Liver (tissue), 9 donors: Measurements from ENCODE around the gene TMTC2. TPM values are rescaled to one million over a fixed set of nuclear protein-coding genes. Genes with fewer than 3 reads are reported as not detected.

Source experiments
- DNase-seq: peaks from one replicate; pipeline ENCODE4 v3.0.0-alpha.2; 2017; ENCODE audit warnings: low spot score
- H3K27ac ChIP-seq, 2 donors: one replicate each; pipeline ENCODE4 v1.7.0; 2013; ENCODE audit warnings: inconsistent platforms in 2 of 2, low read length in 2 of 2, control low read depth in 1 of 2, low read depth in 1 of 2, mild to moderate bottlenecking in 1 of 2
- H3K27me3 ChIP-seq, 4 donors: one replicate each; pipeline versions ENCODE4 v1.6.1 to v1.7.0; 2013; ENCODE audit warnings: low read length in 3 of 4, inconsistent platforms in 1 of 4, mild to moderate bottlenecking in 1 of 4, moderate library complexity in 1 of 4; ENCODE audit not compliant: control insufficient read depth in 4 of 4, insufficient read depth in 4 of 4
- H3K36me3 ChIP-seq, 4 donors: one replicate each; pipeline versions ENCODE4 v1.6.1 to v1.7.0; 2013; ENCODE audit warnings: low read length in 3 of 4, mild to moderate bottlenecking in 3 of 4, low read depth in 1 of 4, moderate library complexity in 1 of 4; ENCODE audit not compliant: control insufficient read depth in 4 of 4, insufficient read depth in 3 of 4
- H3K4me1 ChIP-seq, 4 donors: one replicate each; pipeline versions ENCODE4 v1.6.1 to v1.7.0; 2013; ENCODE audit warnings: low read length in 3 of 4, mild to moderate bottlenecking in 3 of 4, moderate library complexity in 1 of 4; ENCODE audit not compliant: control insufficient read depth in 4 of 4, insufficient read depth in 4 of 4
- H3K4me3 ChIP-seq, 3 donors: one replicate each; pipeline versions ENCODE4 v1.6.1 to v1.7.0; 2013; ENCODE audit warnings: low read length in 3 of 3, control low read depth in 1 of 3, low read depth in 1 of 3, mild to moderate bottlenecking in 1 of 3
- H3K9ac ChIP-seq, 2 donors: one replicate each; pipeline ENCODE4 v1.7.0; 2013; ENCODE audit warnings: low read length in 2 of 2, mild to moderate bottlenecking in 2 of 2, moderate library complexity in 2 of 2, control low read depth in 1 of 2, low read depth in 1 of 2
- H3K9me3 ChIP-seq, 4 donors: one replicate each; pipeline versions ENCODE4 v1.6.1 to v1.7.0; 2013; ENCODE audit warnings: low read length in 3 of 4; ENCODE audit not compliant: control insufficient read depth in 4 of 4
- EGR1 ChIP-seq, 2 donors: IDR thresholded peaks; 2 replicates each; pipeline ENCODE4 v1.6.1; 2016 to 2018; ENCODE audit warnings: antibody characterized with exemption in 2 of 2, low read depth in 2 of 2
- FOXA1 ChIP-seq: IDR thresholded peaks from 2 replicates; pipeline ENCODE4 v1.6.1; 2016; ENCODE audit warnings: antibody characterized with exemption
- FOXA2 ChIP-seq: IDR thresholded peaks from 2 replicates; pipeline ENCODE4 v1.6.1; 2016; ENCODE audit warnings: antibody characterized with exemption
- HNF4A ChIP-seq, 2 donors: conservative IDR thresholded peaks; 2 replicates each; pipeline ENCODE4 v1.6.1; 2016; ENCODE audit warnings: antibody characterized with exemption in 2 of 2, mild to moderate bottlenecking in 2 of 2
- HNF4G ChIP-seq: IDR thresholded peaks from 2 replicates; pipeline ENCODE4 v1.6.1; 2016; ENCODE audit warnings: antibody characterized with exemption
- JUND ChIP-seq, 2 donors: IDR thresholded peaks; 2 replicates each; pipeline ENCODE4 v1.6.1; 2016; ENCODE audit warnings: antibody characterized with exemption in 2 of 2
- NR2F2 ChIP-seq: IDR thresholded peaks from 2 replicates; pipeline ENCODE4 v1.6.1; 2016; ENCODE audit warnings: antibody characterized with exemption
- RAD21 ChIP-seq, 2 donors: IDR thresholded peaks; 2 replicates each; pipeline ENCODE4 v1.6.1; 2016; ENCODE audit warnings: antibody characterized with exemption in 2 of 2, mild to moderate bottlenecking in 2 of 2
- RXRA ChIP-seq, 2 donors: IDR thresholded peaks; 2 replicates each; pipeline ENCODE4 v1.6.1; 2017 to 2018; ENCODE audit warnings: antibody characterized with exemption in 2 of 2, mild to moderate bottlenecking in 1 of 2
- SP1 ChIP-seq: IDR thresholded peaks from 2 replicates; pipeline ENCODE4 v1.6.1; 2018; ENCODE audit warnings: antibody characterized with exemption, mild to moderate bottlenecking
- TAF1 ChIP-seq: conservative IDR thresholded peaks from 2 replicates; pipeline ENCODE4 v1.6.1; 2016; ENCODE audit warnings: antibody characterized with exemption, mild to moderate bottlenecking
- YY1 ChIP-seq: IDR thresholded peaks from 2 replicates; pipeline ENCODE4 v1.6.1; 2016; ENCODE audit warnings: antibody characterized with exemption, mild to moderate bottlenecking
- WGBS: extraction: QIAGEN DNeasy Blood & Tissue Kit; methylation state at CpG from one replicate; pipeline ENCODE4 v1.1.7; 2013; 5-methylcytosine and 5-hydroxymethylcytosine counted together
- polyA plus RNA-seq, 2 donors: library from polyadenylated mRNA; stranded (reverse) in 1 of 2; unstranded in 1 of 2; fragments of 200-250 nt in 1 of 2; fragments of >200 nt in 1 of 2; fragmentation: Nextera tagmentation in 1 of 2; extraction: Ambion mirVana in 1 of 2; gene quantifications; one replicate each; pipeline versions ENCODE4 v1.2.1 to v1.2.3, GENCODE V29; 2013 to 2015
- total RNA-seq, 2 donors: library from RNA; depleted of rRNA; stranded (reverse); fragments of >200 nt; gene quantifications; one replicate each; pipeline ENCODE4 v1.2.3, GENCODE V29; 2014
- TF ChIP-seq, protein P1 (sequence below): fragments of 150-350 bp; IDR thresholded peaks from 2 replicates; pipeline ENCODE4 v1.5.1; 2017; ENCODE audit warnings: improper control_type of control experiment, low read depth, low read length; ENCODE audit not compliant: missing input control
- TF ChIP-seq, protein P2 (sequence below): IDR thresholded peaks from 2 replicates; pipeline ENCODE4 v1.6.1; 2016; ENCODE audit warnings: antibody characterized with exemption
- TF ChIP-seq, protein P3 (sequence below): IDR thresholded peaks from 2 replicates; pipeline ENCODE4 v1.6.1; 2016; ENCODE audit warnings: antibody characterized with exemption, mild to moderate bottlenecking
- TF ChIP-seq, protein P4 (sequence below): IDR thresholded peaks from 2 replicates; pipeline ENCODE4 v1.6.1; 2016; ENCODE audit warnings: antibody characterized with exemption
- donor health status: healthy.
- donor health status: healthy.
- donor health status: healthy.
- donor health status: healthy.
- donor health status: healthy.

The TMTC2 gene
- total and polyA plus RNA-seq, 4 donors = 0.36 to 3.0 (median 0.61) TPM

DNA sequence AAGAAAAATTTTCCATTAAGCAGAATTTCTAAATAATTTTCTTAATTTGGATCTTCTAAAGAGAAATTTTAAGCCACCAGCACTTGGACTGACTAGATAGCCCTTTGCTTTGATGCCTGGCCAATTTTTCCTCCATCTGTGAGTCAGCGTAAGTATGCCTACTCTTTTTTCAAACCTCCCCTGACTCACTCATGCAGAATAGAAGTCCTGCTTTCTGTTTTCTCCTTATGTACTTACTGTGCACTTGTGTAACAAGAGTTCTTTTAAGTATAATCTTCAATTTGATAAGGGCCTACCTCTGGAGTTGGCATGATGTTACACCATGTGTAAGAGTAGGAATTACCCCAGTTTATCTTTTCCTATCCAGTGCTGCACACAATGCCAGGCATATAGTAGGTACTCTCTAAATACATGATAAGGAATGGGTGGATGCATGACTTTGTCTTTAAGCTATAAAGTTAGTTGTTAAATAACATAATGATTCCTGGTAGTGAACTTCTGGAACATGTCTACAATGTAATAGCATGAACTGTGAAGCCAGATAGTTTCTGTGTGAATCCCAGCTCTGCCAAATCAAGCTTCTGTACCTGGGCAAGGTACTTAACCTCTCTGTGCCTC is 329.6 kb downstream of the TMTC2 start:
- WGBS = 87% methylated on average over 1 of the region's 1 CpG
- Histone ChIP-seq H3K36me3 (no peaks in the 10 kb centered on the region), H3K27me3 (no peaks in the 10 kb centered on the region), H3K27ac (no peak overlapping the region), H3K9ac (no peak overlapping the region), H3K4me3 (no peak overlapping the region), H3K9me3 (no peaks in the 10 kb centered on the region), H3K4me1 (no peaks in the 10 kb centered on the region)
- no peak for DNase-seq
- TF ChIP-seq TAF1 = no peak
- TF ChIP-seq NR2F2 = no peak
- TF ChIP-seq, protein P1, sequence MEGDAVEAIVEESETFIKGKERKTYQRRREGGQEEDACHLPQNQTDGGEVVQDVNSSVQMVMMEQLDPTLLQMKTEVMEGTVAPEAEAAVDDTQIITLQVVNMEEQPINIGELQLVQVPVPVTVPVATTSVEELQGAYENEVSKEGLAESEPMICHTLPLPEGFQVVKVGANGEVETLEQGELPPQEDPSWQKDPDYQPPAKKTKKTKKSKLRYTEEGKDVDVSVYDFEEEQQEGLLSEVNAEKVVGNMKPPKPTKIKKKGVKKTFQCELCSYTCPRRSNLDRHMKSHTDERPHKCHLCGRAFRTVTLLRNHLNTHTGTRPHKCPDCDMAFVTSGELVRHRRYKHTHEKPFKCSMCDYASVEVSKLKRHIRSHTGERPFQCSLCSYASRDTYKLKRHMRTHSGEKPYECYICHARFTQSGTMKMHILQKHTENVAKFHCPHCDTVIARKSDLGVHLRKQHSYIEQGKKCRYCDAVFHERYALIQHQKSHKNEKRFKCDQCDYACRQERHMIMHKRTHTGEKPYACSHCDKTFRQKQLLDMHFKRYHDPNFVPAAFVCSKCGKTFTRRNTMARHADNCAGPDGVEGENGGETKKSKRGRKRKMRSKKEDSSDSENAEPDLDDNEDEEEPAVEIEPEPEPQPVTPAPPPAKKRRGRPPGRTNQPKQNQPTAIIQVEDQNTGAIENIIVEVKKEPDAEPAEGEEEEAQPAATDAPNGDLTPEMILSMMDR = no peak
- TF ChIP-seq FOXA1 = no peak
- TF ChIP-seq RAD21 (IDR thresholded peaks at IDR 0.05) = no peak
- TF ChIP-seq RXRA (IDR thresholded peaks at IDR 0.05) = no peak
- no peak for TF ChIP-seq HNF4G
- TF ChIP-seq, protein P2, sequence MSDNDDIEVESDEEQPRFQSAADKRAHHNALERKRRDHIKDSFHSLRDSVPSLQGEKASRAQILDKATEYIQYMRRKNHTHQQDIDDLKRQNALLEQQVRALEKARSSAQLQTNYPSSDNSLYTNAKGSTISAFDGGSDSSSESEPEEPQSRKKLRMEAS = no peak
- TF ChIP-seq HNF4A (conservative IDR thresholded peaks at IDR 0.05) = no peak
- TF ChIP-seq JUND (IDR thresholded peaks at IDR 0.05) = no peak
- TF ChIP-seq SP1 = no peak
- TF ChIP-seq FOXA2 = no peak
- TF ChIP-seq, protein P3, sequence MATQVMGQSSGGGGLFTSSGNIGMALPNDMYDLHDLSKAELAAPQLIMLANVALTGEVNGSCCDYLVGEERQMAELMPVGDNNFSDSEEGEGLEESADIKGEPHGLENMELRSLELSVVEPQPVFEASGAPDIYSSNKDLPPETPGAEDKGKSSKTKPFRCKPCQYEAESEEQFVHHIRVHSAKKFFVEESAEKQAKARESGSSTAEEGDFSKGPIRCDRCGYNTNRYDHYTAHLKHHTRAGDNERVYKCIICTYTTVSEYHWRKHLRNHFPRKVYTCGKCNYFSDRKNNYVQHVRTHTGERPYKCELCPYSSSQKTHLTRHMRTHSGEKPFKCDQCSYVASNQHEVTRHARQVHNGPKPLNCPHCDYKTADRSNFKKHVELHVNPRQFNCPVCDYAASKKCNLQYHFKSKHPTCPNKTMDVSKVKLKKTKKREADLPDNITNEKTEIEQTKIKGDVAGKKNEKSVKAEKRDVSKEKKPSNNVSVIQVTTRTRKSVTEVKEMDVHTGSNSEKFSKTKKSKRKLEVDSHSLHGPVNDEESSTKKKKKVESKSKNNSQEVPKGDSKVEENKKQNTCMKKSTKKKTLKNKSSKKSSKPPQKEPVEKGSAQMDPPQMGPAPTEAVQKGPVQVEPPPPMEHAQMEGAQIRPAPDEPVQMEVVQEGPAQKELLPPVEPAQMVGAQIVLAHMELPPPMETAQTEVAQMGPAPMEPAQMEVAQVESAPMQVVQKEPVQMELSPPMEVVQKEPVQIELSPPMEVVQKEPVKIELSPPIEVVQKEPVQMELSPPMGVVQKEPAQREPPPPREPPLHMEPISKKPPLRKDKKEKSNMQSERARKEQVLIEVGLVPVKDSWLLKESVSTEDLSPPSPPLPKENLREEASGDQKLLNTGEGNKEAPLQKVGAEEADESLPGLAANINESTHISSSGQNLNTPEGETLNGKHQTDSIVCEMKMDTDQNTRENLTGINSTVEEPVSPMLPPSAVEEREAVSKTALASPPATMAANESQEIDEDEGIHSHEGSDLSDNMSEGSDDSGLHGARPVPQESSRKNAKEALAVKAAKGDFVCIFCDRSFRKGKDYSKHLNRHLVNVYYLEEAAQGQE = no peak
- TF ChIP-seq, protein P4, sequence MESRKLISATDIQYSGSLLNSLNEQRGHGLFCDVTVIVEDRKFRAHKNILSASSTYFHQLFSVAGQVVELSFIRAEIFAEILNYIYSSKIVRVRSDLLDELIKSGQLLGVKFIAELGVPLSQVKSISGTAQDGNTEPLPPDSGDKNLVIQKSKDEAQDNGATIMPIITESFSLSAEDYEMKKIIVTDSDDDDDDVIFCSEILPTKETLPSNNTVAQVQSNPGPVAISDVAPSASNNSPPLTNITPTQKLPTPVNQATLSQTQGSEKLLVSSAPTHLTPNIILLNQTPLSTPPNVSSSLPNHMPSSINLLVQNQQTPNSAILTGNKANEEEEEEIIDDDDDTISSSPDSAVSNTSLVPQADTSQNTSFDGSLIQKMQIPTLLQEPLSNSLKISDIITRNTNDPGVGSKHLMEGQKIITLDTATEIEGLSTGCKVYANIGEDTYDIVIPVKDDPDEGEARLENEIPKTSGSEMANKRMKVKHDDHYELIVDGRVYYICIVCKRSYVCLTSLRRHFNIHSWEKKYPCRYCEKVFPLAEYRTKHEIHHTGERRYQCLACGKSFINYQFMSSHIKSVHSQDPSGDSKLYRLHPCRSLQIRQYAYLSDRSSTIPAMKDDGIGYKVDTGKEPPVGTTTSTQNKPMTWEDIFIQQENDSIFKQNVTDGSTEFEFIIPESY = no peak

DNA sequence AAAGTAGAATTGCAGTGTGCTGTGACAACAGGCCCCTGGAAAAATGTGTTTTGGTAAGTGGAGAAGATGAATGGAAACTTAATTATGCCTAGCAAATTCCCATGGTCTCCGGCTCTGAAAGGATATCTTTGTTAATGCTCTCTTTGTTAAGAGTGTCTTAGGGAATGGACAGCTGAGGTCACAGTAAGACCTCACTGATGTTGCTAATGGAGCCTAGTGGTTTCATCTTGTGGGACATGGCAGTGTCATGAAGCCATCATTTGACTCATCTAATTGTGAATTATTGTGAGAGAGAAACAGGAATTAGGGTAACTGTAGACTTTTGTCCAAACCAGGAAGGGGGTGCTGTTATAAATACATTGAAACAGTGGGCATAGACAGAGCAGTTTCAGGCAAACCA is 330.3 kb downstream of the TMTC2 start:
- no peak for DNase-seq
- no peaks in the 10 kb centered on the region for H3K27me3 ChIP-seq
- no peak for TF ChIP-seq YY1
- no peak for TF ChIP-seq EGR1 (IDR thresholded peaks at IDR 0.05; ENCODE audit: low read depth in 2 of 2)
- TF ChIP-seq, protein P4 = no peak
- H3K4me3 ChIP-seq = no peak overlapping the region
- H3K4me1 ChIP-seq = no peaks in the 10 kb centered on the region
- H3K9ac ChIP-seq = no peak overlapping the region
- WGBS = 1% methylated on average over 1 of the region's 1 CpG
- H3K9me3 ChIP-seq = no peaks in the 10 kb centered on the region
- no peaks in the 10 kb centered on the region for H3K36me3 ChIP-seq
- no peak overlapping the region for H3K27ac ChIP-seq
